HG03175 (cell line): ENCODE measurements around the gene TSPAN31.

Source experiments
- ATAC-seq: cut with Tn5 transposase; IDR thresholded peaks from one replicate; pipeline ENCODE4 v1.9.1; 2021; ENCODE audit warnings: mild to moderate bottlenecking, moderate library complexity; ENCODE audit not compliant: unreplicated experiment

TSPAN31 gene

GRCh38 chr12:57751788-57752667, 7.2 kb downstream of the TSPAN31 start, which contains the start of gene CDK4:
CDK4 (minus strand) TSS chr12:57752310; CDS start chr12:57751717, 593 bp downstream.
- ATAC-seq, result peak; percentile 74

DNA sequence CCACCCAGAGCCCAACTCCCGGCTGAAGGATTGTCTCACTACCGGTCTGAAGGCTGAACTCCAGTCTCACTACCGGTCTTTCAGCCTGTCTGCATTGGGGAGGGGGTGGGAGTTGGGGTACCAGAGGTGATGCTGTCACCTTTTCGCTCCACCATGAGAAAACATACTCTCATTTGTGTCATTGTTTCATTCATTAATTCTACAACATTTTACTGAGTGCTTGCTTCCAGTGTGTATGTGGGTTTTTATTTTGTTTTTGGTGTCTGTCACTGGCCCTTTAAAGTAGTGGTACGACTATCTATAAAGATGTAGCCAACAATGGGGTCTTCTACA, 7.8 kb downstream of the TSPAN31 start:
- no peak for ATAC-seq

DNA sequence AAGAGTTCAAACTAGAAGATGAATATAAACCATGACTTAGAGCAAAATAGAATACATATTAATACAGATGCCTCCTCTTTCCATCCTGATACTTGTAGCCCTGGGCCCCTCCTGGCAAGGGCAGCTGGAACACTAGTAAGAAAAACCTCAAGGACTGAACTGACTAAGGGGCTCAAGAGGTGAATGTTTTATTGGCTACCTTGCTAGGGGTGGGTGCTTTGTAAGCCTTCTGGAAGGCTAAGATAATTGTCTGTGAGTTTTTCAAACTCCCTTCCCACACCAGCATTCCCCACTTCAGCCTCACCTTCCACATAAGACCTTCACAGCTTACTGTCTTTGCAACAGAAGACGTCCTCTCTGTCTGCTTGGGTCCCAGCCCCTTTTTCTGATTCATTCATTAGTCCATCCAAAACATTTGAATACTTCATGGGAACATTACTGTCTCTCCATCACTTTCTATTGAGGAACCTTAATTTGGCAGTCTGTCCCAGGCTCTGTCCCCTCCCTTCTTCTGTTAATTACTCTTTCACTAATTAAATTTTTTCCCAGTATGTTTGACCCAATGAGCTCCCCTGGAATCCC, 9.0 kb downstream of the TSPAN31 start:
- ATAC-seq, result no peak

DNA sequence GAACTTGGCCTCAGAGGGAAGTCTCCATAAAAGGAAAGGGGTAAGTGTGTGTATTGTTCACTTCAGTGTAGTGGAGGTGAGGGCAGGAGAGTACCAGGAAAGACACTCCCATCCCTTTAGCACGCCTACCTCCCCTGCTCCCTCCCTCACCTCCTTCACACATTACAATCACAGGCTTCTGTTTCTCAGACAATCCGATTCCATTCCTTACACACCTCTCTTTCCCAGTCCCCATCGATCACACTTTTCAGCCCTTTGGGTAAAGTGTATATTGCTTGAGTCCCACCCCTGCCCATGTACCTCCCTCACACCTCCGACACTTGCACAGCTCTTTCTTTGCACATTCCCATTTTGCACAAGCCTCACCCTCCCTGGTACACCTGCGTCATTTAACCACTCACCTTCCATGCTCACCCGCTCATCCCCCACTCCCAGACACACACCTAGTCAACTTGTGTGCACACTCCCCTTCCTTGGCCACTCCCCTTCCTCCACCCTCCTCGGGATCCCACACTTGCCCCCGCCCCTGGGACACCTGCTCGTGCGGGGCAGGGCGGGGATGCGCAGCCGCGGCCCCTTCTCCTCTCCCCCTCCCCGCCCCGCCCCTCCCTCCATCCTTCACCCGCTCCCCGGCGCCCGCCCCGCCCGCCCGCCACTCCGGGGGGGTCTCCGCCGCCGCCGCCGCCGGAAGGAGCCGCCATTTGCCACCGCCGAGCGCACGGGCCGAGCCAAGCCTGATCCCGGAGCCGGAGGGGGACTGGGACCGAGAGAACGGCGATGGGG, 9.8 kb downstream of the TSPAN31 start, which contains the start of gene MARCHF9:
MARCHF9 (plus strand) TSS at position 693 of the 783 bp plus-strand sequence. CDS start 426 bp downstream, outside the sequence.
- no peak for ATAC-seq

DNA sequence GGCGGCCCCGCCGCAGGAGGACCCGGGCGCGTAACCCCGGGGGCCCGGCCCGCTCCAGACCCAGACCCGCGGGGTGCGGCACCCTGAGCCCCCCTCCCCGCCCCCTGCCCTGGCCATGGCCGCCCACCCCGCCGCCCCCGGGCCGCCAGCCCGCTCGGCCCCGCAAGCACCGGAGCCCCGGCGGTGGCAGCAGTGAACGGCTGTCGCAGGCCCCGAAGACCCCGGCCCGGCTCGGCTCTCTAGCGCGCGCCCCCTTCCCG, 10.3 kb downstream of the TSPAN31 start:
- ATAC-seq, result no peak

- no peak for ATAC-seq
Observed at GRCh38 chr12:57755454-57756372, 10.9 kb downstream of the TSPAN31 start.

DNA sequence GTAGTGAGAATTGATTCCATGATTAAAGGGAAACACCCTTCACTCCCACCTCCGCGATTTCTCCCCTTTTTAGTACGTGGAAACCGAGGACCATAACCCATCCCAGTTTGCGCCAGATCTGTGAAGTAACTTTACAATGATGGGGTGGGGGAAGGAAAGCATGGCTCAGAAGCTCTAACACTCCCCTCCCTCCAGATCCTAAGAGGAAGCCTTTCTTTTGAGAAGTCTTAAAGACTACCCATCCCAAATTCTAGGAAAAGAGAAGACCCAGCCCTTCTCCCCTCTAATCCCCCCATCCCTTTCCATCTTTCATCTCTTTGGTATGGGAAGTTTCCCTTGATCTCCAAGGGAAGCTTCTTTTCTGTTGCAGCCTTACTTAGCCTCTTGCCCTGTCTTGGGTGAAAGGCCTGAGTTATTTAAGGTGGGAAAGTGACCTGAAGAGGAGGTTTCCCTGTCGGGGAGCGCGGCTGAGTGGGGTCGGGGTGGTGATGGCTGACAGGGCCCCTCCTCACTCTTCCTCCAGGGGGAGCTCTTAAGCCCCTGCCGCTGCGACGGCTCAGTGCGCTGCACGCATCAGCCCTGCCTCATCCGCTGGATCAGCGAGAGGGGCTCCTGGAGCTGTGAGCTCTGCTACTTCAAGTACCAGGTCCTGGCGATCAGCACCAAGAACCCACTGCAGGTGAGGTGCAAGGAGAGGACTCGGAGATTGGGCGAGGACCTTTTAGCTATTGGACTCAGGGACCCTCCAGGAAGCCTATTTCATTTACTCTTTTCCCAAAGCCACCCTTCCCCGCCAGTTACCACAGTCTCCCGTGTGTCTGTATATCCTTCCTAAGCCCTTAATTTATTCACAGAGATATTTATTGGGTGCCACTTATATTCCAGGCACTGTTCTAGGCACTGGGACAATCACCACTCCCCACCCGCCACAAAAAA, 11.8 kb downstream of the TSPAN31 start:
- peak; percentile 31 for ATAC-seq

DNA sequence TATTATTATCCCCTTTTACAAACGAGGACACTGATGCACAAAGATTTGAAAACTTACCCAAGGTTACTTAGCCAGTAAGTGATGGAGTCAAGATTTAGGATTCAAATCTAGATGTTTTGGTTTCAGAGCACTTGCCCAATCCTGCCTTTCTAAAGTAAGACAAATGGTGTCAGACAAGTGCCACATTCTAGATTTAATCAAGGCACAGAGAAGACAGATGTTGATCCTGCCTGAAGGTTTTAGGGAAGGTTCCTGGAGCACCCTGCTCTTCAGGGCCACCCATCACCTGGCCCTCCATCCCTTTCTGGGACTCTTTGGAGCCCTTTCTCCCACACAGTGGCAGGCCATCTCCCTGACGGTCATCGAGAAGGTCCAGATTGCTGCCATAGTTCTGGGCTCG, 12.9 kb downstream of the TSPAN31 start:
- no peak for ATAC-seq

GRCh38 chr12:57758552-57759359, 13.9 kb downstream of the TSPAN31 start:
- ATAC-seq, result no peak

- no peak for ATAC-seq
Observed at GRCh38 chr12:57759360-57759980, 14.6 kb downstream of the TSPAN31 start.

GRCh38 chr12:57760347-57760982, 15.6 kb downstream of the TSPAN31 start:
- ATAC-seq, result no peak

GRCh38 chr12:57761391-57761998, 16.7 kb downstream of the TSPAN31 start:
- ATAC-seq, result no peak

- ATAC-seq, result no peak
Observed at GRCh38 chr12:57762463-57762862, 17.6 kb downstream of the TSPAN31 start.

GRCh38 chr12:57763881-57764661, 19.2 kb downstream of the TSPAN31 start:
- no peak for ATAC-seq

- no peak for ATAC-seq
Observed at GRCh38 chr12:57764662-57765002, 19.8 kb downstream of the TSPAN31 start.

DNA sequence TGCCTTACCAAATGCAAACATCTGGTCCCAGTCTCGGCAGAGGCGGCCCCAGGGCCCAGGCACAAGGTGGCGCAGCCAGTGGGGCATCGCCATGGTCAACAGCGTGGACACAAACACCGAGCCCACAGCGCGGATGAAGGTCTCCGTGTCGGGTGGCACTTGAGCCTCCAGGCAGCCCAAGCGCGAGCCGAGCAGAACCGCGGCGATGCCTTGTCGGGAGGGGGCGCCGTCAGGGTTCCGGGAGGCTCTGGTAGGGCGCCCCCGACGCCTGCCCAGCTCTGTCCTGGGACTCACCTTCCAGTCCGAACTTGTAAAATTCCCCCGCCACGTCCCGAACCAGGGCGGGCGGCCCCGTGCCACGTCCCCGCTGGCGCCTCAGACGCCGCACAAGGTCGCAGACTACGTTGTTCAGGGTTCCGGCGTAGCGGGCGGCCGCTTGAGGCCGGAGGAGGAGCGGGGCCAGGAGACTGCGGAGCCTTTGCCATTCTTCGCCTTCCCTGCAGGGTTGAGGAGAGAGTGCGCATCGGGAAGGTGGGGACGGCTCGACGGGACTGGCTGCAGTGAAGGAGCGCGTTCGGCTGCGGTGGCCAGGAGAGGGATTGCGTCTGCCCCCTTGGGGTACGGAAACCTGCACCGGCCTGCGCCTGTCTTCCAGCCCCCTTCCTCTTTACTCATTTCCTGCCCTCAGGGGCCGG, 20.3 kb downstream of the TSPAN31 start:
- peak; percentile 61 for ATAC-seq
